ENCODE results near the gene NTF4.

DNA sequence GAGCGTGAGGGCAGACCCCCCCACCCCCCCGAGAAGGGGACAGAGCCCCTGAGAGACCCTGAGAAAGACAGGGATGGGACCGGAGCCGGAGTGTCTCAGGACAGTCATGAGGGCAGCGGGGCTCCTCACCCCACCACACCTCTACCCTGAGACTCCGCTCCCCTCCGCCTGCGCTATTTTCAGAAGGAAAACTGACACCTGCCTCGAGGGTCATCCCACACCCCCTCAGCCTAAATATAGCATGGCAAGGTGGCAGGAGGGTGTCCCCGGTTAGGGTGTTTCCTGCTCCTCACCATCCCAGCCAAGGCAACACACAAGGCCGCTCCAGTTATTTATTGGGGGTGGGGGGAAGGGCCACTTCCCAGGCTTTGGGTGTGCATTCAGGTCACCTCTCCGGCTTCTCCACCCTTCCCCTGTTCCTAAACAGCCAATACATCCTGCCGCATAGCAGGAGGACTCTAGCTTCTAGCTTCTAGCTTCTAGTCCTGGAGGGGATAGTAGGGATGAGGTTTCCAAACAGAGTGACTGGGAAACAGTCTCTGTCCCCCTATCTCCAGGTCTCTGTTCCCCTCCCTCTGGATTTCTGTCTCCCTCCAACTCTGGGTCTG lies 1.4 kb upstream of the NTF4 start:
- TF ChIP-seq POLR2A (IDR thresholded peaks at IDR 0.05; ENCODE audit: insufficient read depth in 1 of 2, low read depth in 2 of 2, low read length in 2 of 2), result no peak
- no peak for TF ChIP-seq SNRNP70 (IDR thresholded peaks at IDR 0.05; ENCODE audit: low read depth, low read length)
- TF ChIP-seq, protein P1, sequence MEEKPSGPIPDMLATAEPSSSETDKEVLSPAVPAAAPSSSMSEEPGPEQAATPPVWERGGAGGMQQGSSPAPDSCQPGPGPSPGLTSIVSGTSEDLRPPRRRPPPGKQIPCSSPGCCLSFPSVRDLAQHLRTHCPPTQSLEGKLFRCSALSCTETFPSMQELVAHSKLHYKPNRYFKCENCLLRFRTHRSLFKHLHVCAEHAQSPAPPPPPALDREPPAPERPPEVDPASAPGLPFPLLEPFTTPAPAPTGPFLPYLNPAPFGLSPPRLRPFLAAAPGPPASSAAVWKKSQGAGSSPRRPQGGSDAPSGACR (CRISPR knock-in tag; IDR thresholded peaks at IDR 0.05), result no peak
- TF ChIP-seq TCF7L2 (IDR thresholded peaks at IDR 0.05; ENCODE audit: low read depth, low read length), result no peak
- TF ChIP-seq ZNF629 (CRISPR knock-in tag; conservative IDR thresholded peaks at IDR 0.05), result no peak
- no peak for TF ChIP-seq MEF2D (CRISPR knock-in tag; IDR thresholded peaks at IDR 0.05)
- TF ChIP-seq, protein P2, sequence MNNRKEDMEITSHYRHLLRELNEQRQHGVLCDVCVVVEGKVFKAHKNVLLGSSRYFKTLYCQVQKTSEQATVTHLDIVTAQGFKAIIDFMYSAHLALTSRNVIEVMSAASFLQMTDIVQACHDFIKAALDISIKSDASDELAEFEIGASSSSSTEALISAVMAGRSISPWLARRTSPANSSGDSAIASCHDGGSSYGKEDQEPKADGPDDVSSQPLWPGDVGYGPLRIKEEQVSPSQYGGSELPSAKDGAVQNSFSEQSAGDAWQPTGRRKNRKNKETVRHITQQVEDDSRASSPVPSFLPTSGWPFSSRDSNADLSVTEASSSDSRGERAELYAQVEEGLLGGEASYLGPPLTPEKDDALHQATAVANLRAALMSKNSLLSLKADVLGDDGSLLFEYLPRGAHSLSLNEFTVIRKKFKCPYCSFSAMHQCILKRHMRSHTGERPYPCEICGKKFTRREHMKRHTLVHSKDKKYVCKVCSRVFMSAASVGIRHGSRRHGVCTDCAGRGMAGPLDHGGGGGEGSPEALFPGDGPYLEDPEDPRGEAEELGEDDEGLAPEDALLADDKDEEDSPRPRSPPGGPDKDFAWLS (CRISPR knock-in tag; IDR thresholded peaks at IDR 0.05; ENCODE audit: borderline replicate concordance), result no peak
- TF ChIP-seq, protein P3, sequence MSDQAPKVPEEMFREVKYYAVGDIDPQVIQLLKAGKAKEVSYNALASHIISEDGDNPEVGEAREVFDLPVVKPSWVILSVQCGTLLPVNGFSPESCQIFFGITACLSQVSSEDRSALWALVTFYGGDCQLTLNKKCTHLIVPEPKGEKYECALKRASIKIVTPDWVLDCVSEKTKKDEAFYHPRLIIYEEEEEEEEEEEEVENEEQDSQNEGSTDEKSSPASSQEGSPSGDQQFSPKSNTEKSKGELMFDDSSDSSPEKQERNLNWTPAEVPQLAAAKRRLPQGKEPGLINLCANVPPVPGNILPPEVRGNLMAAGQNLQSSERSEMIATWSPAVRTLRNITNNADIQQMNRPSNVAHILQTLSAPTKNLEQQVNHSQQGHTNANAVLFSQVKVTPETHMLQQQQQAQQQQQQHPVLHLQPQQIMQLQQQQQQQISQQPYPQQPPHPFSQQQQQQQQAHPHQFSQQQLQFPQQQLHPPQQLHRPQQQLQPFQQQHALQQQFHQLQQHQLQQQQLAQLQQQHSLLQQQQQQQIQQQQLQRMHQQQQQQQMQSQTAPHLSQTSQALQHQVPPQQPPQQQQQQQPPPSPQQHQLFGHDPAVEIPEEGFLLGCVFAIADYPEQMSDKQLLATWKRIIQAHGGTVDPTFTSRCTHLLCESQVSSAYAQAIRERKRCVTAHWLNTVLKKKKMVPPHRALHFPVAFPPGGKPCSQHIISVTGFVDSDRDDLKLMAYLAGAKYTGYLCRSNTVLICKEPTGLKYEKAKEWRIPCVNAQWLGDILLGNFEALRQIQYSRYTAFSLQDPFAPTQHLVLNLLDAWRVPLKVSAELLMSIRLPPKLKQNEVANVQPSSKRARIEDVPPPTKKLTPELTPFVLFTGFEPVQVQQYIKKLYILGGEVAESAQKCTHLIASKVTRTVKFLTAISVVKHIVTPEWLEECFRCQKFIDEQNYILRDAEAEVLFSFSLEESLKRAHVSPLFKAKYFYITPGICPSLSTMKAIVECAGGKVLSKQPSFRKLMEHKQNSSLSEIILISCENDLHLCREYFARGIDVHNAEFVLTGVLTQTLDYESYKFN (CRISPR knock-in tag; conservative IDR thresholded peaks at IDR 0.05), result no peak
- TF ChIP-seq GZF1 (CRISPR knock-in tag; IDR thresholded peaks at IDR 0.05), result no peak
- TF ChIP-seq, protein P4, sequence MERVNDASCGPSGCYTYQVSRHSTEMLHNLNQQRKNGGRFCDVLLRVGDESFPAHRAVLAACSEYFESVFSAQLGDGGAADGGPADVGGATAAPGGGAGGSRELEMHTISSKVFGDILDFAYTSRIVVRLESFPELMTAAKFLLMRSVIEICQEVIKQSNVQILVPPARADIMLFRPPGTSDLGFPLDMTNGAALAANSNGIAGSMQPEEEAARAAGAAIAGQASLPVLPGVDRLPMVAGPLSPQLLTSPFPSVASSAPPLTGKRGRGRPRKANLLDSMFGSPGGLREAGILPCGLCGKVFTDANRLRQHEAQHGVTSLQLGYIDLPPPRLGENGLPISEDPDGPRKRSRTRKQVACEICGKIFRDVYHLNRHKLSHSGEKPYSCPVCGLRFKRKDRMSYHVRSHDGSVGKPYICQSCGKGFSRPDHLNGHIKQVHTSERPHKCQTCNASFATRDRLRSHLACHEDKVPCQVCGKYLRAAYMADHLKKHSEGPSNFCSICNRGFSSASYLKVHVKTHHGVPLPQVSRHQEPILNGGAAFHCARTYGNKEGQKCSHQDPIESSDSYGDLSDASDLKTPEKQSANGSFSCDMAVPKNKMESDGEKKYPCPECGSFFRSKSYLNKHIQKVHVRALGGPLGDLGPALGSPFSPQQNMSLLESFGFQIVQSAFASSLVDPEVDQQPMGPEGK (CRISPR knock-in tag; IDR thresholded peaks at IDR 0.05), result no peak
- TF ChIP-seq RAD21 (CRISPR knock-in tag; IDR thresholded peaks at IDR 0.05), result no peak
- TF ChIP-seq, protein P5, sequence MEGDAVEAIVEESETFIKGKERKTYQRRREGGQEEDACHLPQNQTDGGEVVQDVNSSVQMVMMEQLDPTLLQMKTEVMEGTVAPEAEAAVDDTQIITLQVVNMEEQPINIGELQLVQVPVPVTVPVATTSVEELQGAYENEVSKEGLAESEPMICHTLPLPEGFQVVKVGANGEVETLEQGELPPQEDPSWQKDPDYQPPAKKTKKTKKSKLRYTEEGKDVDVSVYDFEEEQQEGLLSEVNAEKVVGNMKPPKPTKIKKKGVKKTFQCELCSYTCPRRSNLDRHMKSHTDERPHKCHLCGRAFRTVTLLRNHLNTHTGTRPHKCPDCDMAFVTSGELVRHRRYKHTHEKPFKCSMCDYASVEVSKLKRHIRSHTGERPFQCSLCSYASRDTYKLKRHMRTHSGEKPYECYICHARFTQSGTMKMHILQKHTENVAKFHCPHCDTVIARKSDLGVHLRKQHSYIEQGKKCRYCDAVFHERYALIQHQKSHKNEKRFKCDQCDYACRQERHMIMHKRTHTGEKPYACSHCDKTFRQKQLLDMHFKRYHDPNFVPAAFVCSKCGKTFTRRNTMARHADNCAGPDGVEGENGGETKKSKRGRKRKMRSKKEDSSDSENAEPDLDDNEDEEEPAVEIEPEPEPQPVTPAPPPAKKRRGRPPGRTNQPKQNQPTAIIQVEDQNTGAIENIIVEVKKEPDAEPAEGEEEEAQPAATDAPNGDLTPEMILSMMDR (CRISPR knock-in tag; IDR thresholded peaks at IDR 0.05), result no peak

All from HepG2 (cell line).